Vagina (tissue), 2 donors: ENCODE data around the gene ICE1. TPM values are rescaled to one million over a fixed set of nuclear protein-coding genes. Genes with fewer than 3 reads are reported as not detected.

ENCODE experiments used
- DNase-seq, 2 donors: peaks; one replicate each; pipeline ENCODE4 v3.0.0-alpha.2; 2017; ENCODE audit errors: extremely low spot score in 2 of 2
- H3K27ac ChIP-seq: fragments of 200-600 bp; sonication (generic); one replicate; pipeline ENCODE4 v1.5.1; 2019
- H3K27me3 ChIP-seq: fragments of 200-600 bp; sonication (generic); one replicate; pipeline ENCODE4 v1.5.1; 2019
- H3K36me3 ChIP-seq, 2 donors: fragments of 200-600 bp; sonication (generic); one replicate each; pipeline ENCODE4 v1.5.1; 2017 to 2019
- H3K4me1 ChIP-seq: fragments of 200-600 bp; sonication (generic); one replicate; pipeline ENCODE4 v1.5.1; 2019
- H3K4me3 ChIP-seq, 2 donors: fragments of 200-600 bp; sonication (generic); 1 replicate in 1 of 2; 2 replicates in 1 of 2; pipeline ENCODE4 v1.5.1; 2016 to 2019
- H3K9me3 ChIP-seq: fragments of 200-600 bp; sonication (generic); one replicate; pipeline ENCODE4 v1.5.1; 2019
- POLR2A ChIP-seq, 2 donors: fragments of 450-650 bp; IDR thresholded peaks; one replicate each; pipeline ENCODE4 v1.6.1; 2017; ENCODE audit warnings: antibody characterized with exemption in 2 of 2, mild to moderate bottlenecking in 2 of 2, moderate library complexity in 2 of 2
- POLR2AphosphoS5 ChIP-seq, 2 donors: sonication (generic); formaldehyde crosslinking; IDR thresholded peaks; one replicate each; pipeline ENCODE4 v1.9.0; 2017; ENCODE audit warnings: antibody characterized with exemption in 2 of 2, mild to moderate bottlenecking in 2 of 2, low read depth in 1 of 2; ENCODE audit not compliant: insufficient read depth in 1 of 2
- intact Hi-C: fragments of 100-400 bp; cut with DNase I; formaldehyde crosslinking; loops from one replicate; pipeline ENCODE4 v1.15.1; 2023
- total RNA-seq: library from RNA; depleted of rRNA; stranded (reverse); fragments of >200 nt; gene quantifications from one replicate; pipeline ENCODE4 v1.2.3, GENCODE V29; 2016
- TF ChIP-seq, protein P1 (sequence below), 3 experiments: fragments of 450-650 bp in 2 of 3; fragments of 200-600 bp in 1 of 3; sonication (generic) in 1 of 3; IDR thresholded peaks; one replicate each; pipeline ENCODE4 v1.5.1; 2017 to 2019; ENCODE audit warnings: antibody characterized with exemption in 3 of 3, mild to moderate bottlenecking in 2 of 3, moderate library complexity in 2 of 3

Gene ICE1
- total RNA-seq, 1 donor from 2014 or later = 23.1 TPM

- peaks cover 0 to 58% of the 10 kb centered on the region in 2 donors for H3K36me3 ChIP-seq
- H3K27ac ChIP-seq = no peak overlapping the region
Observed at GRCh38 chr5:5464036-5464715, 41.7 kb downstream of the ICE1 start.

DNA sequence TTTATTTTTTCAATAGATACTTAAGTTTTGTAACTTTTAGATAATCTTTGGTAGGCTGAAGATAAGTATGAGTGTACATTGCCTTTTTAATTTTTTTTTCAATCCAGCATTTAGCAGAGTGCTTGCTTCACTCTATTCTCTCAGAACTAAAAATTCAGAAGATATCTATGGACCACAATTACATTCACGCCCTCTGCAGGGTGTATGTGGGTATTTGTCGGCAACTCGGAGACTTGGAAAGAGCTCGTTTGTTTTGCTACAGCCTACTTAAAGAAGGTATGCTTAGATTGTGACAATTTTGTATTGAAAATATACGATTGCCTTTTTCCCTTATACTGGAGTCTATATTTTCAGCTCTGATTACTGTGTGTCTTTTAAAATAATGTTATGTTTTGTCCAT lies 43.8 kb downstream of the ICE1 start:
- Histone ChIP-seq H3K36me3 (peaks cover 0 to 42% of the 10 kb centered on the region in 2 donors), H3K27ac (no peak overlapping the region), H3K27me3 (no peaks in the 10 kb centered on the region), H3K4me3 (no peak overlapping the region), H3K9me3 (no peaks in the 10 kb centered on the region), H3K4me1 (no peaks in the 10 kb centered on the region)
- intact Hi-C loops = no loop called here
- TF ChIP-seq POLR2AphosphoS5 (IDR thresholded peaks at IDR 0.05; ENCODE audit: insufficient read depth in 1 of 2, low read depth in 1 of 2) = no peak
- TF ChIP-seq, protein P1, sequence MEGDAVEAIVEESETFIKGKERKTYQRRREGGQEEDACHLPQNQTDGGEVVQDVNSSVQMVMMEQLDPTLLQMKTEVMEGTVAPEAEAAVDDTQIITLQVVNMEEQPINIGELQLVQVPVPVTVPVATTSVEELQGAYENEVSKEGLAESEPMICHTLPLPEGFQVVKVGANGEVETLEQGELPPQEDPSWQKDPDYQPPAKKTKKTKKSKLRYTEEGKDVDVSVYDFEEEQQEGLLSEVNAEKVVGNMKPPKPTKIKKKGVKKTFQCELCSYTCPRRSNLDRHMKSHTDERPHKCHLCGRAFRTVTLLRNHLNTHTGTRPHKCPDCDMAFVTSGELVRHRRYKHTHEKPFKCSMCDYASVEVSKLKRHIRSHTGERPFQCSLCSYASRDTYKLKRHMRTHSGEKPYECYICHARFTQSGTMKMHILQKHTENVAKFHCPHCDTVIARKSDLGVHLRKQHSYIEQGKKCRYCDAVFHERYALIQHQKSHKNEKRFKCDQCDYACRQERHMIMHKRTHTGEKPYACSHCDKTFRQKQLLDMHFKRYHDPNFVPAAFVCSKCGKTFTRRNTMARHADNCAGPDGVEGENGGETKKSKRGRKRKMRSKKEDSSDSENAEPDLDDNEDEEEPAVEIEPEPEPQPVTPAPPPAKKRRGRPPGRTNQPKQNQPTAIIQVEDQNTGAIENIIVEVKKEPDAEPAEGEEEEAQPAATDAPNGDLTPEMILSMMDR (IDR thresholded peaks at IDR 0.05) = no peak
- TF ChIP-seq POLR2A (IDR thresholded peaks at IDR 0.05) = no peak
- DNase-seq = no peak

More at GRCh38 chr5:5464036-5464715, 41.7 kb downstream of the ICE1 start:
- TF ChIP-seq, protein P1 (IDR thresholded peaks at IDR 0.05) = no peak
- TF ChIP-seq POLR2A (IDR thresholded peaks at IDR 0.05) (no peak), POLR2AphosphoS5 (IDR thresholded peaks at IDR 0.05; ENCODE audit: insufficient read depth in 1 of 2, low read depth in 1 of 2) (no peak)
- DNase-seq = no peak
- Histone ChIP-seq H3K4me3 (no peak overlapping the region), H3K9me3 (no peaks in the 10 kb centered on the region), H3K4me1 (no peaks in the 10 kb centered on the region), H3K27me3 (no peaks in the 10 kb centered on the region)
- intact Hi-C loops = no loop called here

- intact Hi-C loops = no loop called here
- H3K4me3 ChIP-seq = no peak overlapping the region
- TF ChIP-seq POLR2AphosphoS5 (IDR thresholded peaks at IDR 0.05; ENCODE audit: insufficient read depth in 1 of 2, low read depth in 1 of 2) (no peak), POLR2A (IDR thresholded peaks at IDR 0.05) (no peak)
- TF ChIP-seq, protein P1 (IDR thresholded peaks at IDR 0.05) = no peak
- peaks cover 0 to 28% of the 10 kb centered on the region in 2 donors for H3K36me3 ChIP-seq
- no peaks in the 10 kb centered on the region for H3K27me3 ChIP-seq
- H3K4me1 ChIP-seq = no peaks in the 10 kb centered on the region
- H3K27ac ChIP-seq = no peak overlapping the region
- H3K9me3 ChIP-seq = no peaks in the 10 kb centered on the region
- DNase-seq = no peak
Observed at GRCh38 chr5:5467737-5468136, 45.3 kb downstream of the ICE1 start.

GRCh38 chr5:5470933-5471332 lies 48.5 kb downstream of the ICE1 start:
- no peaks in the 10 kb centered on the region for H3K4me1 ChIP-seq
- H3K4me3 ChIP-seq = no peak overlapping the region
- intact Hi-C loops = no loop called here
- no peaks in the 10 kb centered on the region for H3K9me3 ChIP-seq
- no peak for DNase-seq
- H3K27ac ChIP-seq = no peak overlapping the region
- H3K36me3 ChIP-seq = peaks cover 0 to 34% of the 10 kb centered on the region in 2 donors
- no peaks in the 10 kb centered on the region for H3K27me3 ChIP-seq
- TF ChIP-seq POLR2AphosphoS5 (IDR thresholded peaks at IDR 0.05; ENCODE audit: insufficient read depth in 1 of 2, low read depth in 1 of 2) (no peak), POLR2A (IDR thresholded peaks at IDR 0.05) (no peak)
- TF ChIP-seq, protein P1 (IDR thresholded peaks at IDR 0.05) = no peak

GRCh38 chr5:5473226-5473625 lies 50.7 kb downstream of the ICE1 start:
- H3K27ac ChIP-seq = no peak overlapping the region
- no peak overlapping the region for H3K4me3 ChIP-seq
- no peaks in the 10 kb centered on the region for H3K4me1 ChIP-seq
- peaks cover 0 to 33% of the 10 kb centered on the region in 2 donors for H3K36me3 ChIP-seq
- H3K9me3 ChIP-seq = no peaks in the 10 kb centered on the region
- TF ChIP-seq POLR2AphosphoS5 (IDR thresholded peaks at IDR 0.05; ENCODE audit: insufficient read depth in 1 of 2, low read depth in 1 of 2) = no peak
- no peak for TF ChIP-seq POLR2A (IDR thresholded peaks at IDR 0.05)
- TF ChIP-seq, protein P1 (IDR thresholded peaks at IDR 0.05) = no peak
- no peaks in the 10 kb centered on the region for H3K27me3 ChIP-seq
- intact Hi-C loops = no loop called here
- no peak for DNase-seq
